ENCODE results near the gene ITGA7.

Gene ITGA7

DNA sequence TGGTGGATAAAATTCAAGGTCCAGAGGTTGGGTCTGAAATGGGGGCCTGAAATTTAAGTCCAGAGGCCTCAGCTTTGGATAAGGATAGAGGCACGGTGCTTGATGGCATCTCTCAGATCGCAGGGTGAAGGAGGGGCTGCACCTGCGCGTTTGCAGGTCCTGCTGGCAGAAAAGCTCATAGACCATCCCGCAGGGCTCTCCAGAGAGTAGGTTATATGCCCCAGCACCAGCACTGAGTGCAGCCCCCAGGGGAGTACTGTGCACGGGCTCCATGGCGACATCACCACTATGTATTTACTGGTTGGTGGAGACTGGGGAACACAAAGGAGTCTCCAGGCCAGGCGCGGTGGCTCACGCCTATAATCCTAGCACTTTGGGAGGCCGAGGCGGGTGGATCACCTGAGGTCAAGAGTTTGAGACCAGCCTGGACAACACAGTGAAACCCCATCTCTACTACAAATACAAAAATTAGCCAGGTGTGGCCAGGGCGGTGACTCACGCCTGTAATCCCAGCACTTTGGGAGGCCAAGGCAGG is 25.4 kb upstream of the ITGA7 start:
- no peak for DNase-seq

DNA sequence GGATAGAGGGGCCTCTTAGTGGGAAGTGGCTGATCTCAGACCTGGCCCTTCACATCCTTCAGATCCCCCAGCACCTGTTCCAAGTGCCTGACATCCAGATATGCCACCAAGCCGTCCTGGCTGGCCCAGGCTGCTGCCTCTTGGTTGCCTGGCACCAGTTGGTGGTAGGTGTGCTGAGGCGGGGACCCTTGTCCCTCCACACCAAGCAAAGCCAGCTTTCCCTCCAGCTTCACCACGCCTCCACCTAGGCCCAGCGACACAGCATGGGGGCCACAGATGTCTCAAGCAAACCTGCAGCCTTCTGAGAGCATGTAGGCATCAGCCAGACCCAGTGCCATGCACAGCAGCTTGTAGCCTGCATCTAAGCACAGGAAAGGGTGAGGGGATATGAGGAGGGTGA is 24.6 kb upstream of the ITGA7 start:
- DNase-seq: no peak

DNA sequence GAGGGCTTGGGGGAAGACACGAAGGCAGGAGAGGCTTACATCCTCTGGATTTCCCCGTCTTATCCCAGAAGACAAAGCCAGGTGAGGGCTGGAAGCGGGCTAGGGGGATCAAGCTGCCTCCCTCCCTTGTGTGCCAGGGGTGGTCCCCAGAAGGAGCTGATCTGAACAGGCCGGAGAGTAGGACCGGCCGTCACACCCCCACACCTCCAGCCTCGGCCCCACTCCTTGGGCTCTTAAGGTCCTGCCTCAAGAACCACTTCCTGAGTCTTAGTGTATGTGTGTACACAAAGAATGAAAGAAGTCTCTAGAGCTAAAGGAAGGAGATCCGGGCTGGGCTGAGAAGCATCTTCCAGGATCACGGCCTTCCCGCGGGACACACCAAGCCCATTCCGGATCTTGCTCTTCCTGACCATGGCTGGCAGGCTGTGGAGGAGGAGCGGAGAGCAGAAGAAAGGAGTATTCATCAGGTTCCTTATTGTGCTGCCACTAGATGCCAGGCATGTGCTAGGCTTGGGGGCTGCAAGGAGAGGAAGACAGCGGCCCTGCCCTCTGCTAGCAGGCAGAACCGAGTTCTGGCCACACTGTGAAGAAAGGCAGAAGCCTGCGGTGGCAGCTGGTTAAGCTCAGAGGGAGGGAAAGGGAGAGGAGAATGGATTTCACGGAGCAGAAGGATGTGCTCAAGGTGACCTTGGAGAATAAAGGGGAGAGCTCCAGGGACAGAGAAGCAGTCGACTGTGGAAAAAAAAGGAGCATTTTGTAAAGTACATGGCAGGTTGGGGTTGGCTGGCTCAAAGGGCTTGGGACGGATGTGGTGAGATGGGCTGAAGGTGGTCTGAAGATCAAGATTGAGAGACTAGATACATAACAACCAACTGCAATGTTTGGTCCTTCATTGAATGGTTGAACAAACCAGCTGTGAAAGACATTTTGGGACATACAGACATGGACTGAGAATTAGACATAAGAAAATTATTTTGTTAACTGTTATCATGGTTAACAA is 22.4 kb upstream of the ITGA7 start:
- peak in 3 of 6 experiments; percentile 8 to 53 (median 32) for DNase-seq

DNA sequence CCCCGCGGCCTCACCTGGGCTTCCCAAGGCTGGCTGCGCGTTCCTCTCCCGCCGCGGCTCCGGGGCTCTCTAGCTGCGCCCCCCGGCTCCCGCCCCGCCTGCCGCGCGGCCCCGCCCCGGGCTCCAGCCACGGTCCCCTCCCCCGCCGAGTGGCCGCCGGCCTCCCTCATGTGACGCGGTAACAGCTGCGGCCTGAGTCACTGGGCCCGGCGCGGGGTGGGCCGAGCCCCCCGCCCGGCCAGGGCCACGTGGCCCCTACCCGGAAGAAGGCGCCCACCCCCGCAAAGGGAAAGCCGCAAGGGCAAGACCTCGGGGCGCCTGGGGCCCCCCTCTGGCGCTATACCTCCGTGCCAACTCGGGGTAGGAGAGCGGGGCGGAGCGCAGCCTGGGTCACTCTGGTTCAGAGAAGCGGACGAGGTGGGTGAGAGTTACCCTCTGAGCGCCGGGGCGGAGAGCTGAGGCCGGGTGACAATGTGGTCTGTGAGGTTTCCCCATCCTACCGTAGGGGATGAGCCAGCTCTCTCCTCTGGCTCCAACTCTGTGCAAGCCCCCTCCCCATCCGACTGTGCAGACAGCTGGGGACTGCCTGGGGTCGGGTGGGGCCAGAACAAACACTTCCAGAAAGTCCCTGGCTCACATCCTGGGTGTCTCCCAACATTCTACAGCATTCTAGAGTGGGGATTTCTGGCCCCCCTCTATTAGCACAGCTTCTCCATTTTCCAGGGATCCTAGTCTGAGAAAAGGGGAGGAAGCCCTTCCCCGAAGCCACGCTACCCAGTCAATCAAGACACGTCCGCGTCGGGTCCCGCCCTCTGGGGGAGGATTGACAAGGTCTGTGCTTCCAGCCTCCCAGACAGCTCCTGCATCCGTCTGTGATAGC is 21.5 kb upstream of the ITGA7 start, which contains the start of gene CD63:
CD63 (minus strand) TSS at position 71 of the 880 bp plus-strand sequence. CDS start 668 bp downstream, outside the sequence.
- DNase-seq: peak in 5 of 6 experiments; percentile 31 to 52 (median 37)

DNA sequence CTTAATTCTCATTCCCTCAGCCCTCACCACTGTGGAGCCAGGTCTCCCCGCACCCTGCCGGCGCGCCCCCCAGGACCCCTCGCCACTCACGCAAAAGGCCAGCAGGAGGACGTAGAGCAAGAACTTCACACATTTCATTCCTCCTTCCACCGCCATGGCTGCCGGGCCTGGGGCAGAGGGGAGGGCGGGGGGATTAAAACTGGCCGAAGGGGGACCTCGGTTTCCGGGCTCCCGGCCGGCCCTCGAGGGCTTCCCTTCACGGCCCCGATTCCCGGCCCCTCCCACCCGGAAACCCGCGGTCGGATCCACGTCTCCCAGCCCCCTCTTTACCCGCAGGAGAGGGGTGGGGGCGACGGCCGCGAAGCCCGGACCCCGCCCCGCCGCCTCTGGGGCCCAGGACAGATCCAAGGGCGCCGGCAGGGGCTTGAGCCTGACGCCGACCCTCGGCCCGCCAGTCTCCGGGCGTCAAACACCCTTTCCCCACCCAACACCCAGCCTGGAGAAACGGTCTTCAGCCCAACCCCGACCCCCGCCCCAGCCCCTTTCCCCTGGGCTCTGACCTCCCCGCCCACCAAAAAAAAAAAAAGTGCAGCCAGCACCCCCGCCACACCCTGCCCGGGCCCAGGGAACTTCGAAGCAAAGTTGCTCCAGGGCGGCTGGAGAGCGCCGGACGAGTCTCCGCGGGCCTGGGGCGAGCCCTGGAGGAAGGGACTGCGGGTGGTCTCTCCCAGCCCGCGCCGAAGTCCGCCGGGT is 20.7 kb upstream of the ITGA7 start:
- DNase-seq: peak in 3 of 6 experiments; percentile 16 to 31 (median 22)

DNA sequence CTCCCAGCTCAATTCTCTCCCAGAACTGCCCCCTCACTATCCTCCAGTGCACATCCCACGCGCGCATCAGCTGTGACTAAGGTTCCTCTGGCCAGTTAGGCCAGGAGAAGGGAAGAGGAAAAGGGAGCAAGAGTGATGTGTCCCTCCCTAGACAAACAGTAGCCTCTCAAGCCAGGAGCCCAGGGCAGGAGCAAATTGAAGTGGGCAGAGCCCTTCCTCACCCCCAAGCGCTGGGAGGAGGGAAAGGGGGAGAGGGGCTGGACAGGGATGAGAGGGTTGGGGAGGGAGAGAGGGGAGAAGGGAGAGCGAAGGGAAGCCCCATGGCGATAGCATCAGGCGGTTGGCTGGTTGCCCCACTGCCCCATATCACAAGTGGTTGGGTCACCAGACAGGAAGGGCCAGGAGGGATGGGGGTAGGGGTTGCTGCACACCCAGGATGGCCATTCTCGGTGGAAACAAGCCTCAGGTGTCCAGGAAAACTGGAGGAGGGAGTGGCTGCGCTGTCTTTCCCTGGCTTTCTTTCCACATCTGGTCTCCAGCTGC is 20.0 kb upstream of the ITGA7 start:
- DNase-seq: no peak

DNA sequence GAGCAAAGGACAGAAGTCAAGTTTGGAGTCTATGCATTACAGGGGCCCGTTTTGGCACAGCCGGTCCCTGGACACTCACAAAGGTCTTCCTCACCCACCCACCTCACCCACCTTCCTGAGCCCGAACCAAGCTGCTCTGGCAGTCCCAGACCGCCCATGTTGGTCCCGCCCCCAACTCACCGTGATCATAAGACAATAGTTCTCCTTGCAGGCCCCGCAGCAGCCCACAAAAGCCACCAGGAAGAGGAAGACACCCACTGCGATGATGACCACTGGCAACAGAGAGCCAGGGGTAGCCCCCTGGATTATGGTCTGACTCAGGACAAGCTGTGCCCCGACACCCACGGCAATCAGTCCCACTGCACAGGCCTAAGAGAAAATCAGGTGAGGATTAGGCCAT is 19.3 kb upstream of the ITGA7 start:
- no peak for DNase-seq

DNA sequence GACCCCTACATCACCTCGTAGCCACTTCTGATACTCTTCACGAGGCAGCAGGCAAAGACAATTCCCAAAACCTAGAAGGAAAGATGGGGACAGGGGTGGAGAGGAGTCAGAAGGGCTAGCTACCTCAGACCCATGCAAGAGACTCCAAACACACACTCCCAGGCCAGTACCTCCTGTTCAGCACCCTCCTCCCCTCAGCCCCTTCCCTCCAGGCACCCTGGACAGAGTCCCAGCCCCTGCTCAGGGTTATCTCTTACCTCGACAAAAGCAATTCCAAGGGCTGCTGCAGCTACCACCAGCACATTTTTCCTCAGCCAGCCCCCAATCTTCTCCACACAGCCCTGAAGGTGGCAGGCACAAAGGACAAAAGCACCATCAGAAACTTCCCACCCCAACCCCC is 17.9 kb upstream of the ITGA7 start:
- no peak for DNase-seq

DNA sequence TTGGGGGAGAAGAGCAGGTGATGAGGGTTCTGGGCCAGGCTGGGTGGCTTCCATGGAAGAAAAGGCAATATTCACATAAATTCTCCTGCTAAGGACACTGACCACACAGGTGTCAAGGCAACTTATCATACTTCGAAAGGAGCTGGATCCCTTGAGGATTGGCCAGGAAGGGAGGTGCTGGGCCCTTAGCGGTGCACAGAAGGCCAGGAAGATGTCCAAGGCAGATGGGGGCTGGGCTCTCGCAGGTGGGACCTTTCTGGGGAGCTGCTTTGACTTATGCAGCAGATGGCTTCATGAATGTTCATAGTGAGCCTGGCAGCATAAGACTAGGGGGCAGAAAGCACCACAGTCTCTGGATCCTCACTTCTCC is 17.2 kb upstream of the ITGA7 start:
- no peak for DNase-seq

DNA sequence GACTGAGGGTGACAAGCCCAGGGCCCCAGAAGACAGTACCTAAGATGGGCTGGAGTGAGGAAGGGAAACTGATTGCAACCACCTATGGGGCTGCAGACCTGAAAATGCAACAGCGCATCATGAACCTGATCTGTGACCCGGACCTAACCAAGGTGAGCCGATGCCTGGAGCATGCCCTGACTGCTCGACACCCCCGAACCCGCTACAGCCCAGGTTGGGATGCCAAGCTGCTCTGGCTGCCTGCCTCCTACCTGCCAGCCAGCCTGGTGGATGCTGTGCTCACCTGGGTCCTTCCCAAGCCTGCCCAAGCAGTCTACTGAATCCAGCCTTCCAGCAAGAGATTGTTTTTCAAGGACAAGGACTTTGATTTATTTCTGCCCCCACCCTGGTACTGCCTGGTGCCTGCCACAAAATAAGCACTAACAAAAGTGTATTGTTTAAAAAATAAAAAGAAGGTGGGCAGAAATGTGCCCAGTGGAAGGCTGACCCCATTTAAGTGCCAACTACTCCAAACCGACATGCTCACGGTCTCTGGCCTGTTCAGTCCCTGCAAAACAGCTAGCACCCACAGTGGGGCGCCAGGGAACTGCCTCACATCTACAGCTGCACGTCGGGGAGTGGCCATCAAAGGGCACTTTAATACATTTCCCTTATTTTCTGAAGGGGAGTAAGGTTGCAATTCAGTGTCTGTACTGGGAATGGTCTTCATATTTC is 16.7 kb upstream of the ITGA7 start:
- DNase-seq: peak; percentile 7 to 64 (median 38)

DNA sequence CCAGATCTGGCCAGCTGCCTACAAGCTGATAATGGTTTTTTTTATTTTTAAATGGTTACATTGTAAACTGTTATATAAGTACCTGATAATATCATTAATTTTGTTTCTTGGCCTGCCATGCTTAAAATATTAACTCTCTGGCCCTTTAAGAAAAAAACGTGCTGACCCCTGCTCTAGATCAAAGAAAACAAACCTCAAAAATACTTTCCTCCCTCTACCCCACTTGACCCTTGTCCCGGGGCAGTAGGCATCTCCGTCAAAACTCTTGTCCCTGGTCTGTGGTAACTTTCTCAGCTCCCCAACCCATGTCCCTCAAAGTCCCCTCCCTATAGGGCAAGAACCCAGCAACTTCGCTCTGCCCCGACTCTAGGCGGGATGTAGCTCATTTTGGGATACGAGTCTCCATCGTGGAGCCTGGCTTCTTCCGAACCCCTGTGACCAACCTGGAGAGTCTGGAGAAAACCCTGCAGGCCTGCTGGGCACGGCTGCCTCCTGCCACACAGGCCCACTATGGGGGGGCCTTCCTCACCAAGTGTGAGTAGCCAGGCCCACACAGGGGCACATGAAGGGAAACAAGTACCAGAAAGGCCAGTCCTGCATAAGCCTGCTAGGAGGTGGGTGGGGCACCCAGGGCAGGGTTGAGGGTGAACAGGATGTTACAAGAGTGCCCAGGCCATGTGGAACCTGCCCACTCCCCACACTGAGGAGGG is 16.0 kb upstream of the ITGA7 start:
- no peak for DNase-seq

DNA sequence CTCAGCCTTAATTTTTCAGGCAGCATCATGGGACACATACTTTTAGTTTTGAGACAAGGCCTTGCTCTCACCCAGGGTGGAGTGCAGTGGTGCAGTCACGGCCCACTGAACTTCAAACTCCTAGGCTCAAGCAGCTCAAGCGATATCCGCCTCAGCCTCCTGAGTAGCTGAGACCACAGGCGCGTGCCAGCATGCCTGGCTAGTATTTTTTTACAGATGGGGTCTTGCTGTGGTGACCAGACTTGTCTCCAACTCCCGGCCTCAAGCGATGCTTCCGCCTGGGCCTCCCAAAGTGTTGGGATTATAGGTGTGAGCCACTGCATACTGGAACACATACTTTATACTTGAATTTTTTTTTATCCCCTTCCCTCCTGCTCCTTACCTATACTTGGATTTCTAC is 15.2 kb upstream of the ITGA7 start:
- DNase-seq: no peak

DNA sequence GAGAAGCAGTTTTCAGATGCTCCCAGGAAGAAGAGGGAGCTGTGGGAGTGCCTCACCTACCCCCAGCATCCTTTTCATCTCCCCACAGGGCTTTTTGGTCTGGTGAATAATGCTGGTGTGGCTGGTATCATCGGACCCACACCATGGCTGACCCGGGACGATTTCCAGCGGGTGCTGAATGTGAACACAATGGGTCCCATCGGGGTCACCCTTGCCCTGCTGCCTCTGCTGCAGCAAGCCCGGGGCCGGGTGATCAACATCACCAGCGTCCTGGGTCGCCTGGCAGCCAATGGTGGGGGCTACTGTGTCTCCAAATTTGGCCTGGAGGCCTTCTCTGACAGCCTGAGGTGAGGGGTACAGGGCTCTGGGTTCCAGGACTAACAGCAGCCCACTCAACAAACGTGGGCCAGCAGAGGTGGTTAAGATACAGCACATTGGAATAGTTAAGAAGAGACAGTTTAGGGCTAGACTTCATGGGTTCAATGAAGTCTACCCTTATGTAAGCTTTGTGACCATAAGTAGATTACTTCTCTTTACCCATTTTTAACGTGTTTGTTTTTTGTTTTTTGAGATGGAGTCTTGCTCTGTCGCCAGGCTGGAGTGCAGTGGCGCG is 14.0 kb upstream of the ITGA7 start:
- no peak for DNase-seq

DNA sequence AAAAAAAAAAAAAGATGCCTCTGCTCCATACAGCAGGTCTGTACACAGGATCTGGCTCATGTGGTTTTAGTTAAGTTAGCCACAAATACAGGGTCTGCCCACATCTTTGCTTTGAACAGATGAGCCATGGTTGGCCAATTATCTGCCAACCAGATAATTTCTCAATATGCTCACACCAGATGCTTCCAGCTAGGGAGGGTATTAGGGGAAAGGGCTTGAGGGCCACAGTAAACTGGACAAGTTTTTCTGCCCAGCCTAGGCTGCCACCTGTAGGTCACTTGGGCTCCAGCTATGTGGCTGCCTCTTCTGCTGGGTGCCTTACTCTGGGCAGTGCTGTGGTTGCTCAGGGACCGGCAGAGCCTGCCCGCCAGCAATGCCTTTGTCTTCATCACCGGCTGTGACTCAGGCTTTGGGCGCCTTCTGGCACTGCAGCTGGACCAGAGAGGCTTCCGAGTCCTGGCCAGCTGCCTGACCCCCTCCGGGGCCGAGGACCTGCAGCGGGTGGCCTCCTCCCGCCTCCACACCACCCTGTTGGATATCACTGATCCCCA is 13.3 kb upstream of the ITGA7 start:
- DNase-seq: no peak

DNA sequence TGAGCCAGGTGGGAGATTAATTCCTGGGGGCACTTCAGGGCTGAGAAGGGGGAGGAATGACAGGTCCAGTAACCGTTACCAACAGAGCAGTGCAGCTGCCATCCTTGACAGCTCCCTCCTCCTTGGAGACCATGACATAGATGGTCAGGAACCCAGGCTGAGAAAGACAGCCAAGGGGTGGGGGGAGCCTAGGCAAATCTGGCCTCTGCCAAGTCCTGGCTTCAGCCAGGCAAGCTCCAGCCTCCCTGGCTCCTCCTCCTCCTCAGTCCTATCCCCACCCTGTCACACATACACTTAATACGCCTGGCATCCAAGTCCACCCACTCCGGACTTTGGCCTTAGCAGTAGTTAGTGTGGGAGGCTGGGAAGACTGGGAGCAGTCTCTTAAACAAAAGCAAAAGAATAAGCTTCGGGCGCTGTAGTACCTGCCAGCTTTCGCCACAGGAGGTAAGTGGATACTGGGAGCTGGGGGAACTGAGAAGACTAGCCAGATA is 12.4 kb upstream of the ITGA7 start, which contains the start of gene RDH5:
RDH5 (plus strand) TSS at position 323 of the 494 bp plus-strand sequence. CDS start 792 bp downstream, outside the sequence.
- DNase-seq: no peak

DNA sequence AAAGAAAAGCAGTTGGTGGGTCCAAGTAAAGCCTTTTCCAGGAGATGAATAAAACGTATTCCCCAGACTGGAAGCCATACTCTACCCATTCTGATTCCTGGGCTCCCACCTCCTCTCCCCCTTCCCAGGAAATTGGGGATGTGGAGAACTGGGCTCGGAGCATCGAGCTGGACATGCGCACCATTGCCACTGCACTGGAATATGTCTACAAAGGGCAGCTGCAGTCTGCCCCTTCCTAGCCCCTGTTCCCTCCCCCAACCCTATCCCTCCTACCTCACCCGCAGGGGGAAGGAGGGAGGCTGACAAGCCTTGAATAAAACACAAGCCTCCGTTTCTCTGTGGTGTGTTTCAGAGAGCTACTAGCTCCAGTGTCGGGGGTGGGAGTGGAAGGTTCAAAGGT is 11.7 kb upstream of the ITGA7 start:
- no peak for DNase-seq

DNA sequence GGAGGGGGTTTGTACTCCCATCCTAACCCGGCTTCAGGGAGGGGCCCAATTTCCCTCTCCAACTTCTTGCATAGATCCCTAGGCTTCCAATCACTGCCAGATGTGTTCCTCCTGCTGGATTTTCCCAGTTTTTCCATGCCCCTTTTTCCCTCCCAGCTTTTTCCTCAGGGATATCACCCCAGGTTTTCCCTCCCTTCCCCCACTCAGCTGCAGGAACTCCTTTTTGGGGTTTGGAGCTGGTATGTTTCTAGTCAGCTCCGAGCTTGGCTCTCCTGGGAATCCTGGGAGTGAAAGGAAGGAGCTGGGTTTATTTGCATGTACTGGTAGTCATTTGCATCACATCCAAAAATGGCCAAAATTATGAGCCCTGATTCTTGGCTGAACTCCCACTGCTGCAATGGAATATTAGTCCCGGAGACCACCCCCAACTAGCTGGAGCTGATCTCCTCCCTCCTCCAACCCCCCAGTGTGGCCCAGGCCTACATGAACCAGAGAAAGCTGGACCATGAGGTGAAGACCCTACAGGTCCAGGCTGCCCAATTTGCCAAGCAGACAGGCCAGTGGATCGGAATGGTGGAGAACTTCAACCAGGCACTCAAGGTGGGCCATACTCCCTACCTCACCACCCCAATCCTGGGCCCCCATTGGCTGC is 11.0 kb upstream of the ITGA7 start:
- no peak for DNase-seq

DNA sequence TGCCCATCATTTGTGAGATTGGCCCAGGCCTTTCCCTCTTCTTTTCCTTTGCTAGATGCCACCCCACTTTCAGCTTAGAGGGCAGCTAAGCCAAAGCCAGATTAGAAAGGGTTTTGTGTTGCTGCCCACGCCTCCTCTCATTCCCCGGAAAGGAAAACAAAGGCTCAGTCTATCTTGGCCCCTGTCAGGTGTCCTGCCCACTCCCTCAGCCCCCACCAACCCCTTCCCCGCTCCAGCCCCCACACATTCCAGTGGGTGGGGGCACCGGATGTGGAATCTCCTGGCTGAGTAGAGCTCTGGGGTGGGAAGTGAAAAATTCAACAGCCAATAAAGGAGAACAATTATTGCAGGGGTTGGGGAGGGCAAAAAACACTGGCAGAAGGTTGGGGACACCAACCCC is 10.3 kb upstream of the ITGA7 start:
- DNase-seq: no peak

Data from stimulated activated naive CD4-positive, alpha-beta T cell (primary cell).